Stomach (tissue), 9 donors: ENCODE measurements around the gene NISCH. TPM values are rescaled to one million over a fixed set of nuclear protein-coding genes. Genes with fewer than 3 reads are reported as not detected.
A peak's percentile ranks its signal among the peaks of the same experiment; 100 is the strongest.

ENCODE experiments used
- DNase-seq, 2 donors: peaks; one replicate each; pipeline versions ENCODE4 v3.0.0 to v3.0.0-alpha.2; 2013 to 2019
- H3K27ac ChIP-seq, 5 donors: fragments of 200-600 bp in 4 of 5; sonication (generic) in 4 of 5; one replicate each; pipeline ENCODE4 v1.5.1; 2013 to 2019; ENCODE audit warnings: mild to moderate bottlenecking in 1 of 5, moderate library complexity in 1 of 5
- H3K27me3 ChIP-seq, 3 donors: fragments of 200-600 bp; sonication (generic); one replicate each; pipeline ENCODE4 v1.5.1; 2017 to 2019; ENCODE audit warnings: mixed run types in 1 of 3
- H3K36me3 ChIP-seq, 4 donors: fragments of 200-600 bp; sonication (generic); 1 replicate in 3 of 4; 2 replicates in 1 of 4; pipeline ENCODE4 v1.5.1; 2016 to 2019
- H3K4me1 ChIP-seq, 4 donors: fragments of 200-600 bp; sonication (generic); one replicate each; pipeline ENCODE4 v1.5.1; 2016 to 2019
- H3K4me3 ChIP-seq, 4 donors: fragments of 200-600 bp; sonication (generic) in 3 of 4; one replicate each; pipeline ENCODE4 v1.5.1; 2016 to 2019; ENCODE audit warnings: mild to moderate bottlenecking in 1 of 4
- H3K9me3 ChIP-seq, 4 donors: fragments of 200-600 bp; sonication (generic); one replicate each; pipeline ENCODE4 v1.5.1; 2016 to 2019
- CTCF ChIP-seq, 7 experiments: fragments of 450-650 bp in 4 of 7; fragments of 200-600 bp in 3 of 7; sonication (generic) in 3 of 7; IDR thresholded peaks; one replicate each; pipeline ENCODE4 v1.5.1; 2016 to 2019; ENCODE audit warnings: antibody characterized with exemption in 7 of 7, control low read depth in 2 of 7, mild to moderate bottlenecking in 1 of 7
- EP300 ChIP-seq: sonication (generic); formaldehyde crosslinking; IDR thresholded peaks from one replicate; pipeline ENCODE4 v1.6.1; 2017; ENCODE audit warnings: antibody characterized with exemption
- POLR2A ChIP-seq, 4 donors: fragments of 450-650 bp; IDR thresholded peaks; one replicate each; pipeline ENCODE4 v1.6.1; 2016; ENCODE audit warnings: antibody characterized with exemption in 4 of 4, control low read depth in 2 of 4, mild to moderate bottlenecking in 1 of 4, moderate library complexity in 1 of 4
- POLR2AphosphoS5 ChIP-seq, 3 donors: sonication (generic); formaldehyde crosslinking; IDR thresholded peaks; one replicate each; pipeline ENCODE4 v1.6.1; 2016; ENCODE audit warnings: antibody characterized with exemption in 3 of 3
- WGBS, 5 donors: extraction: QIAGEN DNeasy Blood & Tissue Kit in 3 of 5; methylation state at CpG; one replicate each; pipeline versions ENCODE4 v1.1.5 to v1.1.7; 2013 to 2018; 5-methylcytosine and 5-hydroxymethylcytosine counted together
- intact Hi-C: fragments of 100-400 bp; cut with DNase I; formaldehyde crosslinking; loops from one replicate; pipeline ENCODE4 v1.15.1; 2023; ENCODE audit warnings: low total_unique reads
- polyA plus RNA-seq, 3 donors: library from polyadenylated mRNA; stranded (reverse); fragments of 200-250 nt; gene quantifications; one replicate each; pipeline ENCODE4 v1.2.3, GENCODE V29; 2013
- total RNA-seq, 5 donors: library from RNA; depleted of rRNA; stranded (reverse); fragments of >200 nt; gene quantifications; one replicate each; pipeline versions ENCODE4 v1.1.0 to v1.2.3, GENCODE V29; 2014 to 2016
- donor health status: healthy with polysubstance abuse.
- donor health status: Bipolar disorder and iron deficiency.
- donor health status: healthy.

The NISCH gene
- total and polyA plus RNA-seq, 8 donors: 18.3 to 456 (median 69.9) TPM

DNA sequence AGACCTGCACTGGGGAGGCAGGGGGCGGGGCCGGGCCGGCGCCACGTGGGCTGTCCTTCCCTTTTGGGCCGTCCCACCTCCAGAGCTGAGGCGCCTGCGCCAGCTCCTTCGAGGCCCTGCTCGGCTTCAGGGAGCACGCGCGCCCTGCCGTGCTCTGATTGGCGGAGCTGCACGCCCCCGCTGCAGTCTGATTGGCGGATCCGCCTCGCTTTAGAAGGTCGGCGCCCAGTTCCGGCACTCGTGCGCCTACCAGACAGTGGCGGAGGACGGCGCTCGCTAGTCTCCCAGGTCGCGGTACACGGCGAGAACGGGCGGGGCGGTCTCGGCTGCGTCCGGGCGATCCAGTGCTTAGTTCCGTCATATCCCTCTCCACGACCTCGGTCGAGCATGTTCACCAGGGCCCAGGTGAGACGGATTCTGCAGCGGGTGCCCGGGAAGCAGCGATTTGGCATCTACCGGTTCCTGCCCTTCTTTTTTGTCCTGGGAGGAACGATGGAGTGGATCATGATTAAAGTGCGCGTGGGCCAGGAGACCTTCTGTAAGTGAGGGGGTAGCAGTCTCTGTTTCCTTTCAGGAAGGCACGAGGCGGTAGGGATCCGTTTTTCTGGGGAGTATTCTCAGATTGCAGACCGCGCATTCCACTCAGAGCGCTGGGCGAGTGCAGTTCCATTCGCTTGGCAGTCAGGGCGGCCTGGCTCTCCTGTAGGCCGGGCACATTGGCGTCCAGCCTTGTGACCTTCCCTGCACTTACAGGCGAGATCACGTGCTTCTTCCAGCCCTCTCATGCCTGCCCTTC, 81.2 kb downstream of the NISCH start, which contains the start of gene UQCC5:
UQCC5 (plus strand) TSS at position 237 of the 796 bp plus-strand sequence; CDS start at position 388, 151 bp downstream.
- Histone ChIP-seq H3K9me3 (no peaks in the 10 kb centered on the region), H3K36me3 (peaks cover 0 to 18% (median 12%) of the 10 kb centered on the region in 4 donors), H3K27me3 (peaks cover 0 to 13% (median 0%) of the 10 kb centered on the region in 3 donors), H3K4me3 (peak within 1 kb of the TSS; percentile 68 to 81 (median 79)), H3K27ac (peak within 1 kb of the TSS; percentile 81 to 96 (median 89)), H3K4me1 (peaks cover 43 to 82% (median 68%) of the 10 kb centered on the region in 4 donors)
- WGBS, 5 donors: 0 to 1% (median 1%) methylated on average over 39 to 65 of the region's 65 CpGs
- peak; percentile 98 to 100 for DNase-seq
- intact Hi-C loops: no loop called here
- TF ChIP-seq EP300 (no peak), CTCF (IDR thresholded peaks at IDR 0.05) (no peak), POLR2AphosphoS5 (IDR thresholded peaks at IDR 0.05) (peak; percentile 98 to 100 (median 100)), POLR2A (IDR thresholded peaks at IDR 0.05) (peak in 2 of 4 donors; percentile 89 to 90)

GRCh38 chr3:52537165-52537620, 81.8 kb downstream of the NISCH start:
- Histone ChIP-seq H3K36me3 (peaks cover 0 to 25% (median 16%) of the 10 kb centered on the region in 4 donors), H3K27ac (peak overlapping the region; percentile 81 to 96 (median 89)), H3K4me3 (peak overlapping the region; percentile 68 to 81 (median 79)), H3K4me1 (peaks cover 41 to 77% (median 62%) of the 10 kb centered on the region in 4 donors), H3K27me3 (peaks cover 0 to 13% (median 0%) of the 10 kb centered on the region in 3 donors), H3K9me3 (no peaks in the 10 kb centered on the region)
- intact Hi-C loops: no loop called here
- DNase-seq: no peak
- 1 to 3% (median 2%) methylated on average over 6 of the region's 6 CpGs for WGBS, 5 donors
- TF ChIP-seq EP300: no peak
- TF ChIP-seq POLR2AphosphoS5 (IDR thresholded peaks at IDR 0.05): no peak
- TF ChIP-seq POLR2A (IDR thresholded peaks at IDR 0.05): no peak
- TF ChIP-seq CTCF (IDR thresholded peaks at IDR 0.05): no peak

DNA sequence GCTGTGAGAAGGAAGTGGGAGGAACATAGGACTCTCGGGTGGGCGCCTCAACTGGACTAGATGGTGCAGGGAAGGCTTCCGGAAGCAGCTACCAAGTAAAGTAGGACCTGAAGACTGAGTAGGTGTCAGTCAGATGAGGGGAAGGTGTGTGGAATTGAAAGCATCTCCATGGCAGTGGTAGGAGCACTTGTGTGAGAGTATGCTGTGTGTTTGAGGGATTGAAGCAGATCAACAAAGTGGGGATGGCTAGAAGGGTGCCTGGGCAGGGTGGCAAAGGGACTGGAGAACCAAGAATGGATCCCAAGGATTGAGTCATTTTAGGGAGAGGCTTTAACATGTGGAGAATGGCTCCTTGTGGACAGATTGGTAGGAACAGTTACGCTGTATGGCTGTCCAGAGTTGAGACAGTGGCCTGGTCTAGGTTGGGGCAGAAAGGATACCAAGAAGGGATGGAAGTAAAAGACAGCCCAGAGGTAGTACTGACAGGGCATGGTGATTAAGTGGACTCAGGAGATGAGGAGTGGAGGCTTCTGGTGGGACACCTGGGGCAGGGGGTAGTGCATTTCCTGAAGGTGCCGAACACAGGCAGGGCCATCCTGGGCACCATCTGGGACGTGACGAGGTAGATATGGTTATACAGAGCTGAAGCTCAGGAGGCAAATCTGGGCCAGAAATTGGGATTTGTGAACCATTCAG, 82.5 kb downstream of the NISCH start:
- Histone ChIP-seq H3K36me3 (peaks cover 0 to 26% (median 17%) of the 10 kb centered on the region in 4 donors), H3K4me1 (peaks cover 34 to 70% (median 55%) of the 10 kb centered on the region in 4 donors), H3K4me3 (peak overlapping the region; percentile 68 to 81 (median 79)), H3K27me3 (peaks cover 0 to 11% (median 0%) of the 10 kb centered on the region in 3 donors), H3K9me3 (no peaks in the 10 kb centered on the region), H3K27ac (peak overlapping the region in 4 of 5 donors; percentile 89 to 96 (median 90))
- 70 to 77% (median 76%) methylated on average over 7 of the region's 7 CpGs for WGBS, 5 donors
- no peak for DNase-seq
- intact Hi-C loops: no loop called here
- no peak for TF ChIP-seq POLR2AphosphoS5 (IDR thresholded peaks at IDR 0.05)
- TF ChIP-seq EP300: no peak
- no peak for TF ChIP-seq POLR2A (IDR thresholded peaks at IDR 0.05)
- TF ChIP-seq CTCF (IDR thresholded peaks at IDR 0.05): no peak

- H3K9me3 ChIP-seq: no peaks in the 10 kb centered on the region
- peak overlapping the region in 2 of 4 donors; percentile 68 to 80 for H3K4me3 ChIP-seq
- WGBS, 5 donors: 72 to 85% (median 74%) methylated on average over 5 of the region's 5 CpGs
- intact Hi-C loops: no loop called here
- peaks cover 0 to 3% (median 0%) of the 10 kb centered on the region in 3 donors for H3K27me3 ChIP-seq
- TF ChIP-seq POLR2A (IDR thresholded peaks at IDR 0.05) (no peak), POLR2AphosphoS5 (IDR thresholded peaks at IDR 0.05) (no peak), EP300 (no peak), CTCF (IDR thresholded peaks at IDR 0.05) (no peak)
- H3K27ac ChIP-seq: no peak overlapping the region
- DNase-seq: no peak
- peaks cover 5 to 32% (median 27%) of the 10 kb centered on the region in 4 donors for H3K36me3 ChIP-seq
- H3K4me1 ChIP-seq: peaks cover 28 to 62% (median 47%) of the 10 kb centered on the region in 4 donors
Observed at GRCh38 chr3:52539010-52539653, 83.7 kb downstream of the NISCH start.
